Measurements from ENCODE around the gene DDX6.

DNA sequence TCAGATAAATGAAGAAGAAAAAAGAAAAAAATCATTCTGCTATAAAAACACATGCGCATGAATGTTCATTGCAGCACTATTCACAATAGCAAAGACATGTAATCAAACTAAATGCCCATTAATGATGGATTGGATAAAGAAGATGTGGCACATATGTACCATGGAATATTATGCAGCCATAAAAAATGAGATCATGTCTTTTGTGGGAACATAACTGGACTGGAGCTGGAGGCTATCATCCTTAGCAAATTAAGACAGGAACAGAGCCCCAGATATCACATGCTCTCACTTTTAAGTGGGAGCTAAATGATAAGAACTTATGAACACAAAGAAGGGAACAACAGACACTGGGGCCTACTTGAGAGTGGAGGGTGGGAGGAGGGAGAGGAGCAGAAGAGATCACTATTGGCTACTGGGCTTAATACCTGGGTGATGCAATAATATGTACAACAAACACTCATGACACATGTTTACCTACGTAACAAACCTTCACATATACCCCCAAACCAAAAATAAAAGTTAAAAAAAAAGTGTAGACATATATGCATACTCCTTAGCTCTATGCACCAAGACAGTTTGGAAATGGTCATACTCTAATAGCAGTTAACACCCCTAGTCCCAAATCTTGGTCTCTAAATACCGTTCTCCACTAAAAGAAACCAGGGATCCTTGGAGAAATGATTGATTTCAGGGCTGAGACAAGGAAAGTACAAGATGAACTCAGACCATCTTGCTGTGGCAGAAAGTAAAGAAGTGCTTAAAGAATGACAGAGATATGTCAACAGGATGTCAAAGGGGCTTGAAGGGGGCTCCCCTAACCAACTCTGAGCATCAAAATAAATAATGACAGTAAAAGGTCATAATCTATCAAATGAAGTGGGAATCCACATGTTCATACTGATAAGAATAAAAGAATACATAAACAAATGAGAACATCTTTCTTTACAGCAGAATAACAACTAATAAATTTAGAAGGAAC, 17.1 kb upstream of the DDX6 start:
- no peak for TF ChIP-seq EZH2phosphoT487 (IDR thresholded peaks at IDR 0.05; ENCODE audit: borderline replicate concordance, low read depth)
- no peak for TF ChIP-seq YY1 (IDR thresholded peaks at IDR 0.05; ENCODE audit: low read depth)
- TF ChIP-seq POLR2AphosphoS5 (IDR thresholded peaks at IDR 0.05; ENCODE audit: low read depth, low read length): no peak
- TF ChIP-seq, protein P1, sequence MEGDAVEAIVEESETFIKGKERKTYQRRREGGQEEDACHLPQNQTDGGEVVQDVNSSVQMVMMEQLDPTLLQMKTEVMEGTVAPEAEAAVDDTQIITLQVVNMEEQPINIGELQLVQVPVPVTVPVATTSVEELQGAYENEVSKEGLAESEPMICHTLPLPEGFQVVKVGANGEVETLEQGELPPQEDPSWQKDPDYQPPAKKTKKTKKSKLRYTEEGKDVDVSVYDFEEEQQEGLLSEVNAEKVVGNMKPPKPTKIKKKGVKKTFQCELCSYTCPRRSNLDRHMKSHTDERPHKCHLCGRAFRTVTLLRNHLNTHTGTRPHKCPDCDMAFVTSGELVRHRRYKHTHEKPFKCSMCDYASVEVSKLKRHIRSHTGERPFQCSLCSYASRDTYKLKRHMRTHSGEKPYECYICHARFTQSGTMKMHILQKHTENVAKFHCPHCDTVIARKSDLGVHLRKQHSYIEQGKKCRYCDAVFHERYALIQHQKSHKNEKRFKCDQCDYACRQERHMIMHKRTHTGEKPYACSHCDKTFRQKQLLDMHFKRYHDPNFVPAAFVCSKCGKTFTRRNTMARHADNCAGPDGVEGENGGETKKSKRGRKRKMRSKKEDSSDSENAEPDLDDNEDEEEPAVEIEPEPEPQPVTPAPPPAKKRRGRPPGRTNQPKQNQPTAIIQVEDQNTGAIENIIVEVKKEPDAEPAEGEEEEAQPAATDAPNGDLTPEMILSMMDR (IDR thresholded peaks at IDR 0.05): no peak
